ENCODE results near the gene PCDHB8. TPM values are rescaled to one million over a fixed set of nuclear protein-coding genes. Genes with fewer than 3 reads are reported as not detected.
"Not testable (repeated sequence)": the region's sequence is repeated elsewhere in the genome, so short reads cannot be mapped to it uniquely, and the experiment has no call there.

PCDHB8 gene
- total RNA-seq, 1 experiment from 2014 or later = 12.3 TPM

- not testable (repeated sequence) for DNase-seq (ENCODE audit: low read depth)
These were observed 47.8 kb downstream of the PCDHB8 start for GRCh38 chr5:141225421-141225820.

Other genes with a start within 250 kb of the PCDHB8 start
- 0.06 and 0.23 TPM in 2 replicates for gene PCDHAC2, start 211.3 kb upstream of the PCDHB8 start, total RNA-seq (2014; rRNA removed)
- gene PCDHB1, start 126.4 kb upstream of the PCDHB8 start, total RNA-seq (2014; rRNA removed) = not detected in 2 replicates
- gene PCDHB2, start 83.2 kb upstream of the PCDHB8 start, total RNA-seq (2014; rRNA removed) = 10.7 and 13.4 TPM in 2 replicates
- 2.0 and 2.4 TPM in 2 replicates for gene PCDHB3, start 77.3 kb upstream of the PCDHB8 start, total RNA-seq (2014; rRNA removed)
- 1.8 and 1.9 TPM in 2 replicates for gene PCDHB4, start 56.0 kb upstream of the PCDHB8 start, total RNA-seq (2014; rRNA removed)
- gene PCDHB5, start 42.6 kb upstream of the PCDHB8 start, total RNA-seq (2014; rRNA removed) = 0.63 and 1.1 TPM in 2 replicates
- gene PCDHB6, start 27.7 kb upstream of the PCDHB8 start, total RNA-seq (2014; rRNA removed) = 0.34 and 0.38 TPM in 2 replicates
- 2.0 and 3.4 TPM in 2 replicates for gene PCDHB7, start 5.1 kb upstream of the PCDHB8 start, total RNA-seq (2014; rRNA removed)
- 10.4 and 12.2 TPM in 2 replicates for gene PCDHB16, start 4.6 kb downstream of the PCDHB8 start, total RNA-seq (2014; rRNA removed)
- 2.8 and 3.1 TPM in 2 replicates for gene PCDHB9, start 9.4 kb downstream of the PCDHB8 start, total RNA-seq (2014; rRNA removed)
- gene PCDHB10, start 14.6 kb downstream of the PCDHB8 start, total RNA-seq (2014; rRNA removed) = 2.4 and 2.8 TPM in 2 replicates
- gene PCDHB11, start 21.8 kb downstream of the PCDHB8 start, total RNA-seq (2014; rRNA removed) = 0.77 and 1.5 TPM in 2 replicates
- gene PCDHB12, start 30.9 kb downstream of the PCDHB8 start, total RNA-seq (2014; rRNA removed) = 3.1 and 3.6 TPM in 2 replicates
- 3.5 and 5.1 TPM in 2 replicates for gene PCDHB13, start 36.1 kb downstream of the PCDHB8 start, total RNA-seq (2014; rRNA removed)
- gene PCDHB14, start 45.6 kb downstream of the PCDHB8 start, total RNA-seq (2014; rRNA removed) = 4.3 and 4.9 TPM in 2 replicates
- gene PCDHB15, start 67.6 kb downstream of the PCDHB8 start, total RNA-seq (2014; rRNA removed) = 3.8 TPM in 2 replicates
- gene SLC25A2, start 126.3 kb downstream of the PCDHB8 start, total RNA-seq (2014; rRNA removed) = 0.17 TPM in 1 of 2 replicates, not detected in the other
- 65.1 and 67.6 TPM in 2 replicates for gene TAF7, start 143.0 kb downstream of the PCDHB8 start, total RNA-seq (2014; rRNA removed)
- gene PCDHGA1, start 152.7 kb downstream of the PCDHB8 start, total RNA-seq (2014; rRNA removed) = 5.3 and 7.1 TPM in 2 replicates
- 0.90 and 1.1 TPM in 2 replicates for gene PCDHGA2, start 161.0 kb downstream of the PCDHB8 start, total RNA-seq (2014; rRNA removed)
- 0.57 TPM in 1 of 2 replicates, not detected in the other for gene PCDHGA3, start 166.0 kb downstream of the PCDHB8 start, total RNA-seq (2014; rRNA removed)
- 6.8 and 8.1 TPM in 2 replicates for gene PCDHGB1, start 172.3 kb downstream of the PCDHB8 start, total RNA-seq (2014; rRNA removed)
- gene PCDHGA4, start 177.2 kb downstream of the PCDHB8 start, total RNA-seq (2014; rRNA removed) = 3.9 and 4.4 TPM in 2 replicates
- 9.0 and 12.5 TPM in 2 replicates for gene PCDHGB2, start 182.2 kb downstream of the PCDHB8 start, total RNA-seq (2014; rRNA removed)
- 0.98 and 1.5 TPM in 2 replicates for gene PCDHGA5, start 186.4 kb downstream of the PCDHB8 start, total RNA-seq (2014; rRNA removed)
- gene PCDHGB3, start 192.5 kb downstream of the PCDHB8 start, total RNA-seq (2014; rRNA removed) = 1.4 and 1.6 TPM in 2 replicates
- 0.77 and 0.98 TPM in 2 replicates for gene PCDHGA6, start 196.1 kb downstream of the PCDHB8 start, total RNA-seq (2014; rRNA removed)
- 0.57 and 0.77 TPM in 2 replicates for gene PCDHGA7, start 205.0 kb downstream of the PCDHB8 start, total RNA-seq (2014; rRNA removed)
- 0.69 and 0.71 TPM in 2 replicates for gene PCDHGB4, start 209.9 kb downstream of the PCDHB8 start, total RNA-seq (2014; rRNA removed)
- 0.26 and 0.75 TPM in 2 replicates for gene PCDHGA8, start 214.8 kb downstream of the PCDHB8 start, total RNA-seq (2014; rRNA removed)
- 0.52 and 2.1 TPM in 2 replicates for gene PCDHGB5, start 220.2 kb downstream of the PCDHB8 start, total RNA-seq (2014; rRNA removed)
- gene PCDHGA9, start 225.0 kb downstream of the PCDHB8 start, total RNA-seq (2014; rRNA removed) = 0.64 and 0.75 TPM in 2 replicates
- 0.32 and 0.40 TPM in 2 replicates for gene PCDHGB6, start 230.2 kb downstream of the PCDHB8 start, total RNA-seq (2014; rRNA removed)
- 17.4 and 21.4 TPM in 2 replicates for gene PCDHGA10, start 235.2 kb downstream of the PCDHB8 start, total RNA-seq (2014; rRNA removed)
- 0.52 and 0.83 TPM in 2 replicates for gene PCDHGB7, start 239.9 kb downstream of the PCDHB8 start, total RNA-seq (2014; rRNA removed)
- 0.64 and 0.75 TPM in 2 replicates for gene PCDHGA11, start 243.3 kb downstream of the PCDHB8 start, total RNA-seq (2014; rRNA removed)

All from LHCN-M2 (cell line).